ENCODE measurements around the gene TJP3.

DNA sequence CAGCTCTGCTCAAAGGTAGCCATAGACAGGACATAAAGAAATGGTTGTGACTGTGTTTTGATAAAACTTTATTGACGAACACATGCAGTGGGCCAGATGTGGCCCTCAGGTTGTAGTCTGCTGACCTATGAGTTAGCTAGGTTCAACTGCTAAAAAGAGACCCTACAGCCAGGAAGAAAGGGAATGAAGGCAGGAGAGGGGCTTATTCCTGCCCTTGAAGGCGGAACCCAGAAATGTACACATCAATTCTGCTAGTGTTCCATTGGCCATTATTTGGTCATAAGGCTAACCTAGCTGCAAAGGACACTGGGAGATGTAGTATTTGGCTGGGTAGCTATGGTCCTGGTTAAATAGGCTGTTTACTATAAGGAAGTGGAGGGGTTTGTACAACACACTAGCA, 35.3 kb downstream of the TJP3 start:
- TF ChIP-seq SP1 (IDR thresholded peaks at IDR 0.05; ENCODE audit: low read depth, low read length) (no peak), HDGF (IDR thresholded peaks at IDR 0.05) (no peak), CEBPB (IDR thresholded peaks at IDR 0.05; ENCODE audit: borderline replicate concordance in 1 of 2, low read depth in 2 of 2, low read length in 2 of 2) (no peak), SMC3 (IDR thresholded peaks at IDR 0.05; ENCODE audit: borderline replicate concordance, low read length) (no peak), MYB (IDR thresholded peaks at IDR 0.05; ENCODE audit: borderline replicate concordance, low read depth, low read length) (no peak), MAX (IDR thresholded peaks at IDR 0.05; ENCODE audit: low read depth, low read length) (no peak), POLR2AphosphoS5 (IDR thresholded peaks at IDR 0.05; ENCODE audit: low read length) (no peak), STAT3 (IDR thresholded peaks at IDR 0.05; ENCODE audit: low read depth, low read length) (no peak), GABPA (IDR thresholded peaks at IDR 0.05; ENCODE audit: low read depth) (no peak), TAF1 (IDR thresholded peaks at IDR 0.05; ENCODE audit: borderline replicate concordance, low read depth, low read length) (no peak), POLR2A (IDR thresholded peaks at IDR 0.05; ENCODE audit: low read depth, low read length) (no peak)
- TF ChIP-seq, protein P1, sequence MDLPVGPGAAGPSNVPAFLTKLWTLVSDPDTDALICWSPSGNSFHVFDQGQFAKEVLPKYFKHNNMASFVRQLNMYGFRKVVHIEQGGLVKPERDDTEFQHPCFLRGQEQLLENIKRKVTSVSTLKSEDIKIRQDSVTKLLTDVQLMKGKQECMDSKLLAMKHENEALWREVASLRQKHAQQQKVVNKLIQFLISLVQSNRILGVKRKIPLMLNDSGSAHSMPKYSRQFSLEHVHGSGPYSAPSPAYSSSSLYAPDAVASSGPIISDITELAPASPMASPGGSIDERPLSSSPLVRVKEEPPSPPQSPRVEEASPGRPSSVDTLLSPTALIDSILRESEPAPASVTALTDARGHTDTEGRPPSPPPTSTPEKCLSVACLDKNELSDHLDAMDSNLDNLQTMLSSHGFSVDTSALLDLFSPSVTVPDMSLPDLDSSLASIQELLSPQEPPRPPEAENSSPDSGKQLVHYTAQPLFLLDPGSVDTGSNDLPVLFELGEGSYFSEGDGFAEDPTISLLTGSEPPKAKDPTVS (IDR thresholded peaks at IDR 0.05; ENCODE audit: low read depth, low read length) = no peak
- TF ChIP-seq, protein P2, sequence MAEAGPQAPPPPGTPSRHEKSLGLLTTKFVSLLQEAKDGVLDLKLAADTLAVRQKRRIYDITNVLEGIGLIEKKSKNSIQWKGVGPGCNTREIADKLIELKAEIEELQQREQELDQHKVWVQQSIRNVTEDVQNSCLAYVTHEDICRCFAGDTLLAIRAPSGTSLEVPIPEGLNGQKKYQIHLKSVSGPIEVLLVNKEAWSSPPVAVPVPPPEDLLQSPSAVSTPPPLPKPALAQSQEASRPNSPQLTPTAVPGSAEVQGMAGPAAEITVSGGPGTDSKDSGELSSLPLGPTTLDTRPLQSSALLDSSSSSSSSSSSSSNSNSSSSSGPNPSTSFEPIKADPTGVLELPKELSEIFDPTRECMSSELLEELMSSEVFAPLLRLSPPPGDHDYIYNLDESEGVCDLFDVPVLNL (IDR thresholded peaks at IDR 0.05; ENCODE audit: low read depth, low read length) = no peak

Measured in GM12878 (cell line).